GM13977 (cell line): Measurements from ENCODE around the gene STEAP1.

Source experiments
- DNase-seq: peaks from one replicate; pipeline ENCODE4 v3.0.0; 2012; ENCODE audit warnings: low spot score
- in situ Hi-C: fragments of 300-500 bp; cut with MboI; formaldehyde crosslinking; loops from one replicate; pipeline ENCODE4 v1.12.0; 2022; ENCODE audit warnings: low sequenced_read_pairs, low pct_unique_long_range_greater_than_20kb, mixed read lengths, inconsistent platforms; ENCODE audit not compliant: unreplicated experiment
- TF ChIP-seq, protein P1 (sequence below): IDR thresholded peaks from 2 replicates; pipeline ENCODE4 v1.5.1; 2012; ENCODE audit warnings: mild to moderate bottlenecking, control low read depth; ENCODE audit not compliant: insufficient read depth; ENCODE audit errors: extremely low read depth, missing control alignments

The STEAP1 gene

DNA sequence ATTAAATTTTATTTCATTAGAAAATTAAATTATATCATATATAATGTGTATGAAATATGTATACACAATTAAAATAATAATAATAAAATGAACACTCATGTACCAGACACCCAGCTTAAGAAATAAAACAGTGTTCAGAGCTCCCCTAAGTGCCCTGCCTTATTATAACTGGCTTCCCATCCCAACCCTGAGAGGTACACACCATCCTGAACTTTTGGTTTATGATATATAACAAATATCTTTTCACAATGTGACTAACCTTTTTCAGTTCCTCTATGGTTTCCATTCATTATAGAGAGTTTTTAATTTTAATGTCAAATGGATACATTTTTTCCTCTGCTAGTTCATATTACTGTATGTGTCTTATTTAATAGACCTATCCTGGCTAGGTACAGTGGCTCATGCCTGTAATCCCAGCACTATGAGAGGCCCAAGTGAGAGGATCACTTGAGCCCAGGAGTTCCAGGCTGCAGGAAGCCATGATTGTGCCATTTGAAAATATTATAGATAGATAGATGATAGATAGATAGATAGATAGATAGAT lies 33.3 kb downstream of the STEAP1 start:
- DNase-seq, result no peak
- TF ChIP-seq, protein P1, sequence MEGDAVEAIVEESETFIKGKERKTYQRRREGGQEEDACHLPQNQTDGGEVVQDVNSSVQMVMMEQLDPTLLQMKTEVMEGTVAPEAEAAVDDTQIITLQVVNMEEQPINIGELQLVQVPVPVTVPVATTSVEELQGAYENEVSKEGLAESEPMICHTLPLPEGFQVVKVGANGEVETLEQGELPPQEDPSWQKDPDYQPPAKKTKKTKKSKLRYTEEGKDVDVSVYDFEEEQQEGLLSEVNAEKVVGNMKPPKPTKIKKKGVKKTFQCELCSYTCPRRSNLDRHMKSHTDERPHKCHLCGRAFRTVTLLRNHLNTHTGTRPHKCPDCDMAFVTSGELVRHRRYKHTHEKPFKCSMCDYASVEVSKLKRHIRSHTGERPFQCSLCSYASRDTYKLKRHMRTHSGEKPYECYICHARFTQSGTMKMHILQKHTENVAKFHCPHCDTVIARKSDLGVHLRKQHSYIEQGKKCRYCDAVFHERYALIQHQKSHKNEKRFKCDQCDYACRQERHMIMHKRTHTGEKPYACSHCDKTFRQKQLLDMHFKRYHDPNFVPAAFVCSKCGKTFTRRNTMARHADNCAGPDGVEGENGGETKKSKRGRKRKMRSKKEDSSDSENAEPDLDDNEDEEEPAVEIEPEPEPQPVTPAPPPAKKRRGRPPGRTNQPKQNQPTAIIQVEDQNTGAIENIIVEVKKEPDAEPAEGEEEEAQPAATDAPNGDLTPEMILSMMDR, result no peak

DNA sequence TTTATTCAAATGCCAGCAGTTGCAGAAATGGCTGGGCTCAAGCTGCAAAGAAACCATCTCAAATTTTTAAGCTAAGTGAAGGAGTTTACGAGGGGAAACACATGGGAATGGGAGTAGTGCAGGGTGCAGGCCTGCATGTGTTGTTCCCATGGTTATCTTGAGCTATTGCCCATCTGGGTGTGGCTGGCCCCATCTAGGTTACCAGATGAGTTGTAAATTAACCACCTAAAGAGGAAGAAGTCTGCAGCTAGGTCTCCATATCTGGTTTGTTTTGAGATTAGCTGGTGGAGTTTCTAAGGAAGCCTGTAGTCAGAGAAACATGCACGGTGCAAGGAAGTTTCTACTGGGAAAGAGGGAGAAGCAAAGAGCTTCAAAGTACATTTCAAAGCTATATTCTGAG lies 34.0 kb downstream of the STEAP1 start:
- in situ Hi-C loops, result no loop called here
- TF ChIP-seq, protein P1, result no peak
- DNase-seq, result no peak

More for the DNA sequence above, 33.3 kb downstream of the STEAP1 start:
- in situ Hi-C loops, result no loop called here

DNA sequence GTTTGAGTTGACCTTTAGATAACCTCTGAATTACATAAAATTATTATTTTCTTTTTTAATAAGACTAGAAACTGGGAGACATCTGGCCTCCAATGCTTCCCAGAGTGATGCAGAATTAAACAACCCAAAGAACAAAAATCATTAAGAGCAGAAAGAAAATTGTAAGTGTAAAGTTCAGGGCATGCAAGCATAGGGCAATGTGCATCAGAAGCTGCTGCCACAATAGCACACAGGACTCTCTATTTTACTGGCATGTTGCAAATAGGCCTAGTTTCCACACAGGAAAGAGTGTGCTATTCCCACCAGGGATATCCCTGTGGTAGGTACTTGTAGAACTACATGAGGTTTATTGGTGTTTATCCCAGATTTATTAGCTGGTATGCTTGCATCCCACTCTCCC lies 36.7 kb downstream of the STEAP1 start:
- in situ Hi-C loops, result no loop called here
- TF ChIP-seq, protein P1, result no peak
- DNase-seq, result no peak

DNA sequence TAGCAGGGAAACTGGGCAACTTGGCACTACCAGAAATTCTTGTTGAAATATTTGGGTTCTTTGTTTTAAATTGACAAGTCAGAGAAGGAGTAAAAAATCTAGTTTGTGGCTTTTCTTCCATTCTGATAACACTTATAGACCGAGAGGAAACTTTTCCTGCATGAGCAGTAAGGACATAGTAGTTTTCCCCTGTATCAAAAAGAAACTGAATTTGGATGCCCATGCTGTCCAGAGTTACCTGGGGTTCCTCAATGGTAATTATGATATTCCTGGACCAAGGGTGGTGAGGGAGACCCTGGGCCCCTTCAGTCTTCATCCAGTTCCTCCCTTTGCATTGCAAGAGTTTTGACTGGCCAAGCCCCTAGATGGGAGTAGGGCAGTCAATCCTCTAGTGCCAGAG lies 37.4 kb downstream of the STEAP1 start:
- no peak for DNase-seq
- in situ Hi-C loops, result no loop called here
- TF ChIP-seq, protein P1, result no peak

DNA sequence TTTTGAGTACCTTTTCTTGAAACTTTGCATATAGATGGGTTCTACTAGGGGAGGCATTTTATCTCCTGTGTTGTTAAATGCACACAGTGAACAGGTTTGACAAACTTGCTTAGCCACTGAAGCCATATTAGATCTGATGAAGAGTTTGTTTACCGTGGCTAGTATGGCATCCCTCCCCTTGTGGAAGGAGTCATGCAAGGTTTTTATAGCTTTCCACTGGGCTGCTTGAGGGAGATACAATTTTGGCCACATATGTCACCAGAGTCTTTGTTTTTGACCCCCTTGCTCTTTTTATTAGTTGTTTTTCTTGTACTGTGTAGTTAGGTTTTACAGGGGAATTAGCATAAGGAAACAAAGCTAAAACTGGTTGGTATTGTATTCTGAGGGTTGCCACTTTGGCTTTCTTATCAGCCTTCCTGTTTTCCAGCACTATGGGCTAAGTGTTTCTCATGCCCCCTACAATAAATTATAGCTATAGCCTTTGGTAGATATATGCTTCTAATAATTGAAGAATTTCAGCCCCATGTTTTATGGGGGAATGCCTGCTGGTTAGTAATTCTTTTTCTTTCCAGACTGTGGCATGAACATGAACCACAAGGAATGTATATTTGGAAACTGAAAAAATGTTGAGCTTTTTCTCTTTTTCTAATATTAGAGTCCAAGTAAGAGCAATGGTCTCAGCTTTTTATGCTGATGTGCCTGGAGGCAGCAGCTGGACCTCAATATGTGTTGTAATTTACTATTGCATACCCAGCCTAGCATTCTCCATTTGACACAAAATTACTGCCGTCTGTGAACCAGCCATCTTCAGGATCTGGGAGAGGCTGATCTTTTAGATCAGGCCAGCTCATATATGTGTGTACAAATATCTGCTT lies 38.8 kb downstream of the STEAP1 start:
- in situ Hi-C loops, result no loop called here
- no peak for DNase-seq
- TF ChIP-seq, protein P1, result no peak

DNA sequence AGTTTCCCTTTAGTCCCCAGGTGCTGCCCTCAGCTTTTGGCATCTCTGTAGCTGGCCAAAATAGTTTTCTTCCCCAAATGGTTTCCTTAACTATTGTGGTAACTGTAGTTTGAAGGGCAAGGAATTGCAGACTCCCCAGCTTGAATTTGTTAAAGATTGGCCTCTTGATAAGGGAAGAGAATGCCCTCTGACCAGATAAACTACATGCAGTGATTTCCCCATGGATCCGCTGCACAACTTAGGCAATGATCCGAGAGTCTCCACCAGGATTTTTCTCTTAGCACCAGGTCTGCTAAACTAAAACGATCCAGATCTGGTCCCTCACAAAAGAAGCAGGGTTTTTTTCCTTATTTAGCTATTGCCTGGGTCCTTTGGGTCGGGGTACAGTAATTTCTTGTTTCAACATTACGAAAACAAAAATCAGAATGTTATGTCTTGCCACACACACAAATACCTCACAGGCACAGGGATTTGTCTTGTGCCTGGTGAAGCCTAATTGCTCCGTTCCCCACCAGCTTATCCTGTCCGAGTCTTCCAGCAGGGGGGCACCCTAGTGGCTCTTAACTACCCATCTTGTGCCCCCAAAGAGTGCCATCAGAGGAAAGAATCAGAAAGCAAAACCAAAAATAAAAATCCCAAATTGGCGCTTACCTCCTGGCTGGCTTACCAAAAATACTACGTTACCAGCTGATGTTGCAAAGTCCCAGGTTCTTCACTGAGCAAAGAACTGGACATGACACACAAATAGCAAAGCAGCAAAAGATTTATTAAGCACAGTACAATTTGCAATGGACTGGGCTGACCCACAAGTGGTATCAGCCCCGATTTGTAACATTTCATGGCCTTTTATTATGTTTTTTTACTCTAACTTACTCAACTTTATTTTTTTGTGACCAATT lies 40.9 kb downstream of the STEAP1 start:
- TF ChIP-seq, protein P1, result no peak
- in situ Hi-C loops, result no loop called here
- DNase-seq, result no peak
